ENCODE results near the gene GRM1. TPM values are rescaled to one million over a fixed set of nuclear protein-coding genes. Genes with fewer than 3 reads are reported as not detected.

GRM1 gene
- total RNA-seq, 2 experiments from 2014 or later: not detected

- Mint-ChIP-seq H3K27me3 (no peaks in the 10 kb centered on the region), H3K36me3 (no peaks in the 10 kb centered on the region), H3K4me3 (no peak overlapping the region), H3K27ac (no peak overlapping the region), H3K9me3 (peaks cover 7% of the 10 kb centered on the region), H3K4me1 (no peaks in the 10 kb centered on the region)
- DNase-seq (no peak), ATAC-seq (ENCODE audit: low read depth) (no peak)
- POLR2A ChIA-PET: no interaction called here
These were observed 83.1 kb downstream of the GRM1 start for GRCh38 chr6:146111881-146112450.

- POLR2A ChIA-PET: no interaction called here
- ATAC-seq (ENCODE audit: low read depth): no peak
These were observed 84.3 kb downstream of the GRM1 start for GRCh38 chr6:146113084-146113623.

GRCh38 chr6:146123616-146124015 lies 94.8 kb downstream of the GRM1 start:
- Mint-ChIP-seq H3K27me3 (no peaks in the 10 kb centered on the region), H3K4me1 (no peaks in the 10 kb centered on the region), H3K9me3 (no peaks in the 10 kb centered on the region), H3K27ac (no peak overlapping the region), H3K4me3 (no peak overlapping the region), H3K36me3 (no peaks in the 10 kb centered on the region)
- POLR2A ChIA-PET: no interaction called here
- no peak for ATAC-seq (ENCODE audit: low read depth)
- no peak for DNase-seq

More at GRCh38 chr6:146113084-146113623, 84.3 kb downstream of the GRM1 start:
- Mint-ChIP-seq H3K27ac (no peak overlapping the region), H3K4me1 (no peaks in the 10 kb centered on the region), H3K36me3 (no peaks in the 10 kb centered on the region), H3K9me3 (peaks cover 7% of the 10 kb centered on the region), H3K27me3 (peaks cover 2% of the 10 kb centered on the region), H3K4me3 (no peak overlapping the region)
- no peak for DNase-seq

GRCh38 chr6:146127447-146128215 lies 98.8 kb downstream of the GRM1 start:
- Mint-ChIP-seq H3K36me3 (no peaks in the 10 kb centered on the region), H3K4me1 (no peaks in the 10 kb centered on the region), H3K27me3 (no peaks in the 10 kb centered on the region), H3K9me3 (no peaks in the 10 kb centered on the region), H3K27ac (no peak overlapping the region), H3K4me3 (no peak overlapping the region)
- POLR2A ChIA-PET: no interaction called here
- ATAC-seq (ENCODE audit: low read depth): no peak
- DNase-seq: no peak

GRCh38 chr6:146133866-146134265 lies 105.0 kb downstream of the GRM1 start:
- Mint-ChIP-seq H3K4me1 (no peaks in the 10 kb centered on the region), H3K36me3 (no peaks in the 10 kb centered on the region), H3K9me3 (no peaks in the 10 kb centered on the region), H3K27me3 (no peaks in the 10 kb centered on the region), H3K27ac (no peak overlapping the region), H3K4me3 (no peak overlapping the region)
- ATAC-seq (ENCODE audit: low read depth): no peak
- POLR2A ChIA-PET: no interaction called here
- DNase-seq: no peak

GRCh38 chr6:146135167-146135566 lies 106.3 kb downstream of the GRM1 start:
- ATAC-seq (ENCODE audit: low read depth) (no peak), DNase-seq (no peak)
- Mint-ChIP-seq H3K27me3 (no peaks in the 10 kb centered on the region), H3K9me3 (no peaks in the 10 kb centered on the region), H3K27ac (no peak overlapping the region), H3K4me1 (no peaks in the 10 kb centered on the region), H3K4me3 (no peak overlapping the region), H3K36me3 (no peaks in the 10 kb centered on the region)
- POLR2A ChIA-PET: no interaction called here

- ATAC-seq (ENCODE audit: low read depth): no peak
- no peak overlapping the region for H3K27ac Mint-ChIP-seq
- H3K9me3 Mint-ChIP-seq: no peaks in the 10 kb centered on the region
- no peaks in the 10 kb centered on the region for H3K4me1 Mint-ChIP-seq
- H3K36me3 Mint-ChIP-seq: no peaks in the 10 kb centered on the region
- no peaks in the 10 kb centered on the region for H3K27me3 Mint-ChIP-seq
- H3K4me3 Mint-ChIP-seq: no peak overlapping the region
- no peak for DNase-seq
- POLR2A ChIA-PET: no interaction called here
These were observed 118.0 kb downstream of the GRM1 start for GRCh38 chr6:146146836-146147235.

- H3K4me3 Mint-ChIP-seq: no peak overlapping the region
- H3K4me1 Mint-ChIP-seq: no peaks in the 10 kb centered on the region
- POLR2A ChIA-PET: no interaction called here
- H3K9me3 Mint-ChIP-seq: no peaks in the 10 kb centered on the region
- H3K36me3 Mint-ChIP-seq: no peaks in the 10 kb centered on the region
- no peak for DNase-seq
- peaks cover 5% of the 10 kb centered on the region for H3K27me3 Mint-ChIP-seq
- no peak overlapping the region for H3K27ac Mint-ChIP-seq
- no peak for ATAC-seq (ENCODE audit: low read depth)
These were observed 120.9 kb downstream of the GRM1 start for GRCh38 chr6:146149770-146150169.

GRCh38 chr6:146153040-146153758 lies 124.3 kb downstream of the GRM1 start:
- H3K27ac Mint-ChIP-seq: no peak overlapping the region
- no peak overlapping the region for H3K4me3 Mint-ChIP-seq
- H3K27me3 Mint-ChIP-seq: peaks cover 5% of the 10 kb centered on the region
- no peaks in the 10 kb centered on the region for H3K9me3 Mint-ChIP-seq
- DNase-seq (no peak), ATAC-seq (ENCODE audit: low read depth) (no peak)
- POLR2A ChIA-PET: no interaction called here
- H3K36me3 Mint-ChIP-seq: no peaks in the 10 kb centered on the region
- H3K4me1 Mint-ChIP-seq: no peaks in the 10 kb centered on the region

- Mint-ChIP-seq H3K36me3 (no peaks in the 10 kb centered on the region), H3K4me1 (no peaks in the 10 kb centered on the region), H3K27me3 (peaks cover 5% of the 10 kb centered on the region), H3K4me3 (no peak overlapping the region), H3K27ac (no peak overlapping the region), H3K9me3 (no peaks in the 10 kb centered on the region)
- DNase-seq: no peak
- POLR2A ChIA-PET: no interaction called here
- ATAC-seq (ENCODE audit: low read depth): no peak
These were observed 125.3 kb downstream of the GRM1 start for GRCh38 chr6:146154197-146154596.

- Mint-ChIP-seq H3K27ac (no peak overlapping the region), H3K4me1 (no peaks in the 10 kb centered on the region), H3K27me3 (no peaks in the 10 kb centered on the region), H3K4me3 (no peak overlapping the region), H3K36me3 (no peaks in the 10 kb centered on the region), H3K9me3 (no peaks in the 10 kb centered on the region)
- DNase-seq (no peak), ATAC-seq (ENCODE audit: low read depth) (no peak)
- POLR2A ChIA-PET: no interaction called here
These were observed 132.8 kb downstream of the GRM1 start for GRCh38 chr6:146161664-146162063.

- POLR2A ChIA-PET: no interaction called here
- H3K4me1 Mint-ChIP-seq: no peaks in the 10 kb centered on the region
- H3K27ac Mint-ChIP-seq: no peak overlapping the region
- ATAC-seq (ENCODE audit: low read depth): no peak
- DNase-seq: no peak
- H3K9me3 Mint-ChIP-seq: peaks cover 2% of the 10 kb centered on the region
- H3K27me3 Mint-ChIP-seq: no peaks in the 10 kb centered on the region
- H3K4me3 Mint-ChIP-seq: no peak overlapping the region
- no peaks in the 10 kb centered on the region for H3K36me3 Mint-ChIP-seq
These were observed 141.0 kb downstream of the GRM1 start for GRCh38 chr6:146169872-146170271.

GRCh38 chr6:146177785-146178184 lies 148.9 kb downstream of the GRM1 start:
- Mint-ChIP-seq H3K4me1 (no peaks in the 10 kb centered on the region), H3K27me3 (no peaks in the 10 kb centered on the region), H3K27ac (no peak overlapping the region), H3K36me3 (no peaks in the 10 kb centered on the region), H3K9me3 (no peaks in the 10 kb centered on the region), H3K4me3 (no peak overlapping the region)
- ATAC-seq (ENCODE audit: low read depth) (no peak), DNase-seq (no peak)
- POLR2A ChIA-PET: no interaction called here

- Mint-ChIP-seq H3K27me3 (no peaks in the 10 kb centered on the region), H3K36me3 (no peaks in the 10 kb centered on the region), H3K4me3 (no peak overlapping the region), H3K4me1 (no peaks in the 10 kb centered on the region), H3K27ac (no peak overlapping the region), H3K9me3 (no peaks in the 10 kb centered on the region)
- DNase-seq (no peak), ATAC-seq (ENCODE audit: low read depth) (no peak)
- POLR2A ChIA-PET: no interaction called here
These were observed 155.0 kb downstream of the GRM1 start for GRCh38 chr6:146183831-146184230.

Data from activated naive CD8-positive, alpha-beta T cell treated with anti-CD3 and anti-CD28 coated beads, Interleukin-2, amount 10 ng/mL, durations not matched to agents 7 days and 5 days (primary cell).